Left lung (tissue), 10 donors: ENCODE measurements around the gene CCR9. TPM values are rescaled to one million over a fixed set of nuclear protein-coding genes. Genes with fewer than 3 reads are reported as not detected.

ENCODE experiments used
- ATAC-seq: fragments of 200-7000 bp; cut with Tn5 transposase; one replicate; pipeline ENCODE4 v1.9.1; 2020; ENCODE audit warnings: moderate library complexity
- DNase-seq, 4 donors: peaks; one replicate each; pipeline ENCODE4 v3.0.0-alpha.2; 2013 to 2020
- H3K27ac ChIP-seq, 2 donors: fragments of 200-600 bp; sonication (generic) in 1 of 2; one replicate each; pipeline versions ENCODE4 v1.5.0 to v1.8.0; 2020 to 2021
- H3K27me3 ChIP-seq, 2 donors: fragments of 200-600 bp; sonication (generic) in 1 of 2; one replicate each; pipeline versions ENCODE4 v1.5.0 to v1.8.0; 2020 to 2021
- H3K36me3 ChIP-seq, 2 donors: fragments of 200-600 bp; sonication (generic) in 1 of 2; one replicate each; pipeline versions ENCODE4 v1.5.0 to v1.8.0; 2020 to 2021
- H3K4me1 ChIP-seq, 2 donors: fragments of 200-600 bp; one replicate each; pipeline ENCODE4 v1.8.0; 2021
- H3K4me3 ChIP-seq, 2 donors: fragments of 200-600 bp; sonication (generic) in 1 of 2; one replicate each; pipeline versions ENCODE4 v1.5.0 to v1.8.0; 2020 to 2021; ENCODE audit warnings: mild to moderate bottlenecking in 1 of 2
- H3K9me3 ChIP-seq, 2 donors: fragments of 200-600 bp; sonication (generic) in 1 of 2; one replicate each; pipeline versions ENCODE4 v1.5.0 to v1.8.0; 2020 to 2021
- intact Hi-C, 2 donors: fragments of 100-400 bp; cut with DNase I; formaldehyde crosslinking; loops; one replicate each; pipeline versions ENCODE4 v1.11.2 to v1.14.2; 2022
- polyA plus RNA-seq, 6 donors: library from polyadenylated mRNA; unstranded; fragments of 120-200 nt; gene quantifications; one replicate each; pipeline ENCODE4 v1.2.1, GENCODE V29; 2013; ENCODE audit not compliant: insufficient read length in 6 of 6
- total RNA-seq, 2 donors: library from RNA; stranded (reverse); fragmentation: NEBNext Ultra II Directional; extraction: Animal tissue kit (Norgen Biotek cat#: 25700); gene quantifications; one replicate each; pipeline ENCODE4 v1.2.1, GENCODE V29; 2021
- TF ChIP-seq, protein P1 (sequence below), 2 donors: fragments of 200-600 bp; sonication (generic) in 1 of 2; IDR thresholded peaks; one replicate each; pipeline versions ENCODE4 v1.5.0 to v1.8.0; 2021; ENCODE audit warnings: antibody characterized with exemption in 2 of 2
- donor health status: DM: no; HTN: yes; CAD: no.
- donor health status: DM: no; HTN: no; CAD: no.

Gene CCR9
- total and polyA plus RNA-seq, 8 donors, result 0.11 to 0.32 (median 0.20) TPM; not detected in 4

DNA sequence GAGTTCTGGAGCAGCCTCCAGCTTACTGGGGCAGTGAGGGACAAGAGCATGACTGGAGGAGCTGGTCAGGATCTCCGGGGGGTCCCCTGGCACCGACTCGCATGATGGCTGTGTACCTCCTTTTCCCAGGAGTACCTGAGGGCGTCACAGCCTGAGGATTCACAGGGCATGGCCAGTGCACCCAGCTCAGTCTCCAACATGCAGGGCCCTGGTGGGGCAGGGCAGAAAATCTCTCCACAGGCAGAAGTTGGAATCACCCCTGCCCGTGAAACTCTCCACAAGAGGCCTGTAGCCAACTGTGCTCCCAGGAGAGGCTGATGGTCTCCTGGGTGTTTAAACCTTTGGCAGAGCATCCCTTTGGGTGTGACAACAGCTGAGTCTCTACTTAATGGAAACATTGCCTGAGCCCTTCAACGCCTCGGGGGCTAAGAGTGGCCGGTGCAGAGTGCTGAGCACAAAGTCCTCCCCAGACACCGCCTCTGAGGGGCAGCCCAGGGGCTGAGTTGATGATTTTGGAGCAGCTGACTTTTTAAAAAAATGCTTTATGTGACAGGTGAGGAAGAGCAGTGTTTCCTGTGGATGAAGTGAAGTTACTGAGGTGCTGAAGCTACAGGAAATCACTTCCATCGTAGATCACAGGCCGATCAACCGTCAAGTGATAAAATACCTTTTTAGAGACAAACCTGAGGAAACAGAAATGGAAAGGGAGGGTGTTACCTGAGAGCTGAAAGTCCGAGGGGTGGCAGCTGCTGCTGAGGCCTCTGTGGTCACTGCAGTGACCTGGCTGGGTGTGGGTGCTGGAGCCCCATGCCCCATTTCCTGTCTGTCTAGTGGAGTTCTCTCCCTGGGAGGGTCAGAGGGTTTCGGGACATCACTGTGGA is 35.1 kb downstream of the CCR9 start:
- Histone ChIP-seq H3K9me3 (no peaks in the 10 kb centered on the region), H3K27me3 (no peaks in the 10 kb centered on the region), H3K4me3 (no peak overlapping the region), H3K36me3 (peaks cover 0 to 68% of the 10 kb centered on the region in 2 donors), H3K4me1 (no peaks in the 10 kb centered on the region), H3K27ac (no peak overlapping the region)
- intact Hi-C loops, result loop anchor here in 1 of 2 donors (10.0 kb wide), 1 partner anchor 157 kb away; no protein-coding TSS in a partner anchor
- TF ChIP-seq, protein P1, sequence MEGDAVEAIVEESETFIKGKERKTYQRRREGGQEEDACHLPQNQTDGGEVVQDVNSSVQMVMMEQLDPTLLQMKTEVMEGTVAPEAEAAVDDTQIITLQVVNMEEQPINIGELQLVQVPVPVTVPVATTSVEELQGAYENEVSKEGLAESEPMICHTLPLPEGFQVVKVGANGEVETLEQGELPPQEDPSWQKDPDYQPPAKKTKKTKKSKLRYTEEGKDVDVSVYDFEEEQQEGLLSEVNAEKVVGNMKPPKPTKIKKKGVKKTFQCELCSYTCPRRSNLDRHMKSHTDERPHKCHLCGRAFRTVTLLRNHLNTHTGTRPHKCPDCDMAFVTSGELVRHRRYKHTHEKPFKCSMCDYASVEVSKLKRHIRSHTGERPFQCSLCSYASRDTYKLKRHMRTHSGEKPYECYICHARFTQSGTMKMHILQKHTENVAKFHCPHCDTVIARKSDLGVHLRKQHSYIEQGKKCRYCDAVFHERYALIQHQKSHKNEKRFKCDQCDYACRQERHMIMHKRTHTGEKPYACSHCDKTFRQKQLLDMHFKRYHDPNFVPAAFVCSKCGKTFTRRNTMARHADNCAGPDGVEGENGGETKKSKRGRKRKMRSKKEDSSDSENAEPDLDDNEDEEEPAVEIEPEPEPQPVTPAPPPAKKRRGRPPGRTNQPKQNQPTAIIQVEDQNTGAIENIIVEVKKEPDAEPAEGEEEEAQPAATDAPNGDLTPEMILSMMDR (IDR thresholded peaks at IDR 0.05), result no peak
- no peak for ATAC-seq
- DNase-seq, result no peak

DNA sequence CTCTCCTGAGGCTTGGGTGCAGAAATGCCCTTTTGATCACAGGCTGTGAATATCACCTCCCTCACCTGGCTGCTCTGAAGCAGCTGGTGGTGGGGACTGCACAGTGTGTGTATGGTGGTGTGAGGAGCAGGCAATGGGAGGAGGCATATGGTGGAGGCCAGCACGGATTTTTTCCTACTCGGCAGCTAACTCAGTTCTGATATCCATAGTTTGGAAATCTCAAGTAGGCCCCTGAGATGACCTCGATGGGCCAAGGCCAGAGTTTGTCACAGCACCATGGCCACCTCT is 35.6 kb downstream of the CCR9 start:
- Histone ChIP-seq H3K4me3 (no peak overlapping the region), H3K27me3 (no peaks in the 10 kb centered on the region), H3K36me3 (peaks cover 0 to 73% of the 10 kb centered on the region in 2 donors), H3K9me3 (no peaks in the 10 kb centered on the region), H3K4me1 (no peaks in the 10 kb centered on the region), H3K27ac (no peak overlapping the region)
- ATAC-seq (no peak), DNase-seq (no peak)
- TF ChIP-seq, protein P1 (IDR thresholded peaks at IDR 0.05), result no peak
- intact Hi-C loops, result loop anchor here in 1 of 2 donors (10.0 kb wide), 1 partner anchor 157 kb away; no protein-coding TSS in a partner anchor

DNA sequence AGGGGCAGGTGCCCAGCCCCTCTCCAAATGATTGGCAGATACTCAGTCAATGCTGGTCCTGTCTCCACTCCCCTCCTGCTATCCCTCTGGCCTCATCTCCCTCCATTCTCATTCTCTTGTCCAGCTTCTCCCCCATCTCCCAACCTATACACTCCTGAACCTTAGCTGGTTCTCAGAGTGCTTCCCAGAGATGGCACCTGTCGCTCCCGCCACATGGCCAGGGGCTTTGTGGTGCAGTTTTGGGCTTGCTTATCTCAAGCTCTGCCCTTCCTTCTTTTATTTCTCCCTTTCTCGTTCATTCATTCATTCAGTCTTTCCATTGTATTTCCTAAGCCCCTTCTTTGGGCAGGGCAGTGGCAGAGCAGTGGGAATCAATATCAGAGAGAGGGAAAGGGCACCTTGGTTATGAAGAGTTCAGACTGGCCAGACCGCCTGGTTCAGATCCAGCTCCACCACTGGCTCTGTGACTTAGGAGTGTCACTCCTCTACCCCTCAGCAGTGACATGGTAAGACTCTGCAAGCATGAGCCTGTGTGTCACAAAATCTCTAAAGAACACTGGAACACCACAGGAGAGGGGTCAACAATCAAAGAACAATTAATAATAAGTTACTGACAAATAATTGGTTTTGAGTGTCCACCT is 36.7 kb downstream of the CCR9 start:
- Histone ChIP-seq H3K27ac (no peak overlapping the region), H3K27me3 (no peaks in the 10 kb centered on the region), H3K4me1 (no peaks in the 10 kb centered on the region), H3K36me3 (peaks cover 0 to 82% of the 10 kb centered on the region in 2 donors), H3K4me3 (no peak overlapping the region), H3K9me3 (no peaks in the 10 kb centered on the region)
- intact Hi-C loops, result loop anchor here in 1 of 2 donors (10.0 kb wide), 1 partner anchor 158 kb away; no protein-coding TSS in a partner anchor
- DNase-seq, result no peak
- ATAC-seq, result no peak
- TF ChIP-seq, protein P1 (IDR thresholded peaks at IDR 0.05), result no peak

DNA sequence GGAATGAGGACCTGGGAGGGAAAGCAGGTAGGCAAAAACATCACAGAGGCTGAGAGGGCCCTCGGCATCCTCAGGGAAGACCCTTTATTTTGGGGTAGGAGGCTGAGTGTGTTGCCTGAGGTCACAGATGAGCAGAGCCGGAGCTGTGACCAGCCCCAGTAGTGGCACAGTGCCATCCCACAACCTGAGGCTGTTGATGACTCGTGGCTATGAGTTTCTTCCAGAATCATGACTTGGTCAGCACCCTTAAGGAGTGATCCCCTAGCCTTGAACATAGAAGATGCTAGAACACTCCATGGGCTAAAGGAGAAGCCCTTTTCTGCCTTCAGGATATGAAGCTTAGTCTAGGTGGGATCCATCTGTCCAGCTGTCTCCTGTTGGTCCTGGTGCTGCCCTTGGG is 37.4 kb downstream of the CCR9 start:
- no peak for DNase-seq
- no peak overlapping the region for H3K27ac ChIP-seq
- intact Hi-C loops, result loop anchor here in 1 of 2 donors (10.0 kb wide), 1 partner anchor 159 kb away; no protein-coding TSS in a partner anchor
- H3K27me3 ChIP-seq, result no peaks in the 10 kb centered on the region
- no peaks in the 10 kb centered on the region for H3K4me1 ChIP-seq
- TF ChIP-seq, protein P1 (IDR thresholded peaks at IDR 0.05), result no peak
- no peak overlapping the region for H3K4me3 ChIP-seq
- no peaks in the 10 kb centered on the region for H3K9me3 ChIP-seq
- peaks cover 0 to 82% of the 10 kb centered on the region in 2 donors for H3K36me3 ChIP-seq
- ATAC-seq, result no peak

DNA sequence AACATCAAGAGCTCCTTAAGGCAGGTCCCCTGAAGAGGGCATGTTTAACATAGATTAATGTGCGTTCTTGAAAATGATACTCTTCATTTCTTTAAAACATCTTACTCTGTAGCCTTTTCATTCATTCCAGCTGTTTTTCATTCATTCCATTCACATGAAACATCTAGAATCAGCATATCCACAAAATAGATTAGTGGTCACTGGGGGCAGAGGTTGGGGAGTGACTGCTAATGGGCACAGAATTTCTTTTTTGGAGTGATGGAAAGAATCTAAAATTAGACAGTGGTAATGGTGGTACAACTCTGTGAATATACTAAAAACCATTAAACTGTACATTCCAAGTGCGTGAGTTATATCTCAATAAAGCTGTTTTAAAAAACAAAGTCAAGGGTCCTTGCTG is 41.5 kb downstream of the CCR9 start:
- H3K4me3 ChIP-seq, result no peak overlapping the region
- no peaks in the 10 kb centered on the region for H3K9me3 ChIP-seq
- H3K36me3 ChIP-seq, result peaks cover 0 to 81% of the 10 kb centered on the region in 2 donors
- H3K27ac ChIP-seq, result no peak overlapping the region
- intact Hi-C loops, result loop anchor here in 1 of 2 donors (10.0 kb wide), 1 partner anchor 163 kb away; no protein-coding TSS in a partner anchor
- DNase-seq (no peak), ATAC-seq (no peak)
- peaks cover 0 to 7% of the 10 kb centered on the region in 2 donors for H3K4me1 ChIP-seq
- TF ChIP-seq, protein P1 (IDR thresholded peaks at IDR 0.05), result no peak
- H3K27me3 ChIP-seq, result no peaks in the 10 kb centered on the region
